GM12878 (cell line): ENCODE measurements around the gene CBARP. TPM values are rescaled to one million over a fixed set of nuclear protein-coding genes. Genes with fewer than 3 reads are reported as not detected.

ENCODE experiments used
- ATAC-seq: fragments of 200-7000 bp; cut with Tn5 transposase; 3 replicates; pipeline ENCODE4 v1.9.1; 2020; ENCODE audit warnings: mild to moderate bottlenecking, moderate library complexity
- BruUV-seq: library from RNA; stranded (reverse); fragments of 400-500 nt; replicated peaks from 2 replicates; lab custom pipeline; 2021; lab: Mats Ljungman, UMichigan
- CTCF ChIA-PET: fragments of 300-600 bp; sonication (Branson Sonifier 250); formaldehyde crosslinking; extraction: SDS; loops from one replicate; lab custom pipeline; 2021; ENCODE audit warnings: inconsistent platforms; lab: Yijun Ruan, JAX
- POLR2A ChIA-PET: fragments of 350-600 bp; formaldehyde crosslinking; extraction: SDS; loops from one replicate; lab custom pipeline; 2021; ENCODE audit warnings: inconsistent platforms; lab: Charles Lee
- RAD21 ChIA-PET: fragments of 300-600 bp; sonication (Branson Sonifier 250); formaldehyde crosslinking; loops from one replicate; lab custom pipeline; 2023; ENCODE audit warnings: antibody characterized with exemption; ENCODE audit not compliant: unreplicated experiment; lab: Charles Lee
- SMC1A ChIA-PET: fragments of 300-600 bp; sonication (Branson Sonifier 250); formaldehyde crosslinking; loops from one replicate; lab custom pipeline; 2023; ENCODE audit not compliant: unreplicated experiment, uncharacterized antibody; lab: Charles Lee
- DNase-seq: peaks from one replicate; pipeline ENCODE4 v3.0.0-alpha.2; 2011; ENCODE audit warnings: low read depth, low spot score
- FAIRE-seq: peaks from 3 replicates; lab custom pipeline; 2011; peaks lifted over from hg19 to GRCh38; lab: Jason Lieb, UNC
- H2AFZ ChIP-seq: 2 replicates; pipeline ENCODE4 v1.6.0; 2011; ENCODE audit warnings: low read depth, low read length, control low read depth; ENCODE audit not compliant: control insufficient read depth
- H3K27ac ChIP-seq: 2 replicates; pipeline ENCODE4 v1.5.1; 2011; ENCODE audit warnings: control low read depth; ENCODE audit not compliant: control insufficient read depth, insufficient read depth
- H3K27me3 ChIP-seq, 2 experiments: replicated peaks in 1 of 2; 2 replicates each; pipeline versions ENCODE4 v1.6.0 to v1.6.1; 2011; ENCODE audit warnings: low read length in 1 of 2; ENCODE audit not compliant: control insufficient read depth in 2 of 2, insufficient read depth in 2 of 2
- H3K36me3 ChIP-seq, 2 experiments: 2 replicates each; pipeline ENCODE4 v1.5.1; 2011; ENCODE audit warnings: low read length in 1 of 2; ENCODE audit not compliant: control insufficient read depth in 2 of 2, insufficient read depth in 2 of 2
- H3K4me1 ChIP-seq: 2 replicates; pipeline ENCODE4 v1.6.1; 2011; ENCODE audit warnings: mild to moderate bottlenecking, low read length, moderate library complexity, mixed read lengths; ENCODE audit not compliant: control insufficient read depth, insufficient read depth
- H3K4me2 ChIP-seq: 2 replicates; pipeline ENCODE4 v1.6.0; 2011; ENCODE audit warnings: control low read depth; ENCODE audit not compliant: control insufficient read depth, insufficient read depth
- H3K4me3 ChIP-seq: fragments of 200-600 bp; sonication (generic); 2 replicates; pipeline ENCODE4 v1.5.1; 2016
- H3K79me2 ChIP-seq: 2 replicates; pipeline ENCODE4 v1.6.0; 2011; ENCODE audit warnings: low read length; ENCODE audit not compliant: control insufficient read depth, insufficient read depth
- H3K9ac ChIP-seq: 2 replicates; pipeline ENCODE4 v1.8.0; 2011; ENCODE audit warnings: low read length, control low read depth, mixed read lengths; ENCODE audit not compliant: control insufficient read depth, insufficient read depth
- H3K9me3 ChIP-seq: replicated peaks from 3 replicates; pipeline ENCODE4 v1.5.1; 2011; ENCODE audit warnings: mild to moderate bottlenecking, low read length; ENCODE audit not compliant: control insufficient read depth, insufficient read depth
- H4K20me1 ChIP-seq: 2 replicates; pipeline ENCODE4 v1.6.0; 2011; ENCODE audit not compliant: control insufficient read depth, insufficient read depth
- ASH2L ChIP-seq: fragments of 300-600, 200-600 bp; sonication (generic); IDR thresholded peaks from 2 replicates; pipeline ENCODE4 v1.6.1; 2017; ENCODE audit warnings: low read depth, mild to moderate bottlenecking, borderline replicate concordance
- CTCF ChIP-seq, 3 experiments: IDR thresholded peaks in 2 of 3; conservative IDR thresholded peaks in 1 of 3; 2 replicates each; pipeline ENCODE4 v1.5.1; 2011; ENCODE audit warnings: low read depth in 3 of 3, low read length in 3 of 3, mild to moderate bottlenecking in 3 of 3, control low read depth in 2 of 3, moderate library complexity in 2 of 3, inconsistent platforms in 1 of 3, mixed read lengths in 1 of 3; ENCODE audit not compliant: control insufficient read depth in 2 of 3, insufficient read depth in 1 of 3; ENCODE audit errors: extremely low read depth in 1 of 3
- EP300 ChIP-seq, 2 experiments: fragments of 150-350 bp in 1 of 2; IDR thresholded peaks; 2 replicates each; pipeline ENCODE4 v1.6.1; 2011 to 2012; ENCODE audit warnings: low read depth in 2 of 2, low read length in 2 of 2, borderline replicate concordance in 1 of 2, improper control_type of control experiment in 1 of 2, inconsistent platforms in 1 of 2; ENCODE audit not compliant: control insufficient read depth in 1 of 2
- HCFC1 ChIP-seq: fragments of 150-350 bp; IDR thresholded peaks from 2 replicates; pipeline ENCODE4 v1.6.1; 2014; ENCODE audit warnings: low read length
- HDAC2 ChIP-seq: fragments of 200-600 bp; sonication (generic); IDR thresholded peaks from 2 replicates; pipeline ENCODE4 v1.6.1; 2017
- IKZF2 ChIP-seq, 2 experiments: fragments of 450-650 bp; IDR thresholded peaks; 2 replicates each; pipeline ENCODE4 v1.6.1; 2017; ENCODE audit warnings: mild to moderate bottlenecking in 2 of 2, moderate library complexity in 2 of 2
- MLLT1 ChIP-seq: fragments of 450-650 bp; IDR thresholded peaks from 2 replicates; pipeline ENCODE4 v1.6.1; 2016; ENCODE audit warnings: mild to moderate bottlenecking
- MTA2 ChIP-seq: fragments of 450-650 bp; IDR thresholded peaks from 2 replicates; pipeline ENCODE4 v1.6.1; 2016; ENCODE audit warnings: low read depth, mild to moderate bottlenecking, moderate library complexity
- MXI1 ChIP-seq: fragments of 150-350 bp; IDR thresholded peaks from 2 replicates; pipeline ENCODE4 v1.6.1; 2011; ENCODE audit warnings: low read depth, mild to moderate bottlenecking, inconsistent platforms, low read length, improper control_type of control experiment
- RBBP5 ChIP-seq: fragments of 200-600 bp; sonication (generic); conservative IDR thresholded peaks from 2 replicates; pipeline ENCODE4 v1.6.1; 2016
- SIX5 ChIP-seq: IDR thresholded peaks from 2 replicates; pipeline ENCODE4 v1.6.1; 2011; ENCODE audit warnings: mild to moderate bottlenecking, low read depth, low read length, moderate library complexity; ENCODE audit not compliant: severe bottlenecking
- TCF12 ChIP-seq: IDR thresholded peaks from 2 replicates; pipeline ENCODE4 v1.6.1; 2011; ENCODE audit warnings: low read depth, mild to moderate bottlenecking, low read length
- ZBED1 ChIP-seq: IDR thresholded peaks from 2 replicates; pipeline ENCODE4 v1.6.1; 2016; ENCODE audit warnings: borderline replicate concordance
- ZNF207 ChIP-seq: fragments of 450-650 bp; IDR thresholded peaks from 2 replicates; pipeline ENCODE4 v1.6.1; 2014; ENCODE audit warnings: antibody characterized with exemption, mild to moderate bottlenecking, borderline replicate concordance
- ZZZ3 ChIP-seq: IDR thresholded peaks from 2 replicates; pipeline ENCODE4 v1.6.1; 2011; ENCODE audit warnings: low read depth; ENCODE audit not compliant: control insufficient read depth, insufficient read length
- WGBS: methylation state at CpG from one replicate; pipeline ENCODE4 v1.1.6; 2016; ENCODE audit warnings: low lambda C conversion rate; ENCODE audit not compliant: insufficient replicate concordance, insufficient coverage; ENCODE audit errors: missing lambda C conversion rate; 5-methylcytosine and 5-hydroxymethylcytosine counted together
- in situ Hi-C: fragments of 300-500 bp; cut with MboI; formaldehyde crosslinking; loops from 9 replicates; pipeline ENCODE4 v1.14.3; 2018; ENCODE audit warnings: mixed read lengths
- intact Hi-C: fragments of 100-400 bp; cut with micrococcal nuclease; formaldehyde crosslinking; loops from one replicate; pipeline ENCODE4 v1.14.2; 2022; ENCODE audit not compliant: unreplicated experiment
- polyA plus RNA-seq, 11 experiments: library from polyadenylated mRNA; depleted of rRNA in 4 of 11; unstranded in 6 of 11; stranded (reverse) in 5 of 11; fragments of >200 nt; fragmentation: Nextera tagmentation in 4 of 11; fragmentation: Illumina TruSeq in 1 of 11; extraction: Ambion mirVana in 4 of 11; extraction: Trizol in 1 of 11; gene quantifications; 1 replicate in 1 of 11; 2 replicates in 10 of 11; pipeline versions ENCODE4 v1.2.1 to v1.2.3, GENCODE V29; 2011 to 2016; ENCODE audit warnings: inconsistent platforms in 2 of 11, missing spikeins in 2 of 11, low read depth in 1 of 11
- total RNA-seq, 4 experiments: library from RNA; depleted of rRNA in 3 of 4; stranded (reverse); fragments of >200 nt in 3 of 4; fragmentation: Illumina TruSeq in 1 of 4; extraction: Trizol in 1 of 4; gene quantifications; 2 replicates each; pipeline versions ENCODE4 v1.2.1 to v1.2.3, GENCODE V29; 2013 to 2021
- TF ChIP-seq, protein P1 (sequence below): IDR thresholded peaks from 2 replicates; pipeline ENCODE4 v1.6.1; 2011; ENCODE audit warnings: low read depth, low read length, improper control_type of control experiment, borderline replicate concordance
- TF ChIP-seq, protein P2 (sequence below): fragments of 150-350 bp; IDR thresholded peaks from 2 replicates; pipeline ENCODE4 v1.6.1; 2014; ENCODE audit warnings: mild to moderate bottlenecking, low read depth, low read length
- TF ChIP-seq, protein P3 (sequence below): fragments of 450-650 bp; IDR thresholded peaks from 2 replicates; pipeline ENCODE4 v1.6.1; 2016; ENCODE audit warnings: mild to moderate bottlenecking

The CBARP gene
- total and polyA plus RNA-seq, 10 of the 15 experiments (the other 5 are each of a cell fraction or from before 2014, with no cell fraction given): 0.04 to 0.59 (median 0.18) TPM; not detected in 3

GRCh38 chr19:1261538-1261797 is 23.7 kb upstream of the CBARP start:
- in situ Hi-C loops (loop anchor here (10.0 kb wide), 1 partner anchor 823 kb away; no protein-coding TSS in a partner anchor), intact Hi-C loops (no loop called here)
- peaks cover 35% of the 10 kb centered on the region for H3K79me2 ChIP-seq
- H2AFZ ChIP-seq: no peak overlapping the region; the same call in 1 of the 2 replicates
- POLR2A ChIA-PET: interaction anchor here (0.8 to 3.6 kb wide), 4 partner anchors 9 to 14 kb away, joined by 4 to 29 read pairs (median 7); partner anchors contain the start of gene FAM174C
- peaks cover 0 to 7% of the 10 kb centered on the region in 2 experiments; a peak in 3 of 4 replicates for H3K36me3 ChIP-seq
- whole genome bisulfite sequencing: under 1% methylated on average over 14 of the region's 14 CpGs
- ATAC-seq (no peak), DNase-seq (no peak), FAIRE-seq (no peak)
- H3K9me3 ChIP-seq: no peaks in the 10 kb centered on the region
- peak overlapping the region; percentile 91 for H3K27ac ChIP-seq
- H3K4me2 ChIP-seq: peak overlapping the region; percentile 97
- H3K4me1 ChIP-seq: peaks cover 58% of the 10 kb centered on the region
- RAD21 ChIA-PET: interaction anchor here (3.8 kb wide), 1 partner anchor 17 kb away, joined by 24 read pairs; no protein-coding TSS in a partner anchor
- H4K20me1 ChIP-seq: no peaks in the 10 kb centered on the region
- BruUV-seq: no TSS peak
- H3K4me3 ChIP-seq: peak overlapping the region; percentile 92
- SMC1A ChIA-PET: interaction anchor here (1.0 to 1.8 kb wide), 3 partner anchors 8 to 213 kb away, joined by 3 to 6 read pairs (median 5); no protein-coding TSS in a partner anchor
- CTCF ChIA-PET: interaction anchor here (1.5 to 2.5 kb wide), 2 partner anchors 8 to 17 kb away, joined by 11 to 16 read pairs; no protein-coding TSS in a partner anchor
- H3K9ac ChIP-seq: peak overlapping the region; percentile 77
- H3K27me3 ChIP-seq: no peaks in the 10 kb centered on the region
- TF ChIP-seq, protein P1, sequence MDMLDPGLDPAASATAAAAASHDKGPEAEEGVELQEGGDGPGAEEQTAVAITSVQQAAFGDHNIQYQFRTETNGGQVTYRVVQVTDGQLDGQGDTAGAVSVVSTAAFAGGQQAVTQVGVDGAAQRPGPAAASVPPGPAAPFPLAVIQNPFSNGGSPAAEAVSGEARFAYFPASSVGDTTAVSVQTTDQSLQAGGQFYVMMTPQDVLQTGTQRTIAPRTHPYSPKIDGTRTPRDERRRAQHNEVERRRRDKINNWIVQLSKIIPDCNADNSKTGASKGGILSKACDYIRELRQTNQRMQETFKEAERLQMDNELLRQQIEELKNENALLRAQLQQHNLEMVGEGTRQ: no peak
- TF ChIP-seq RBBP5 (no peak), ZBED1 (no peak), MLLT1 (peak; percentile 89), MTA2 (no peak), ZZZ3 (no peak), HCFC1 (no peak), ASH2L (no peak), IKZF2 (IDR thresholded peaks at IDR 0.05) (no peak), ZNF207 (no peak), EP300 (IDR thresholded peaks at IDR 0.05; ENCODE audit: borderline replicate concordance in 1 of 2, control insufficient read depth in 1 of 2, low read depth in 2 of 2, low read length in 2 of 2) (no peak), CTCF (IDR thresholded peaks at IDR 0.05 in 2 of 3, conservative IDR thresholded peaks at IDR 0.05 in 1 of 3; ENCODE audit: control insufficient read depth in 2 of 3, extremely low read depth in 1 of 3, insufficient read depth in 1 of 3, low read depth in 3 of 3, low read length in 3 of 3) (peak in 1 of 3 experiments; percentile 21; a peak in 1 of 6 replicates), HDAC2 (no peak), TCF12 (no peak), MXI1 (no peak), SIX5 (no peak)
- TF ChIP-seq, protein P2, sequence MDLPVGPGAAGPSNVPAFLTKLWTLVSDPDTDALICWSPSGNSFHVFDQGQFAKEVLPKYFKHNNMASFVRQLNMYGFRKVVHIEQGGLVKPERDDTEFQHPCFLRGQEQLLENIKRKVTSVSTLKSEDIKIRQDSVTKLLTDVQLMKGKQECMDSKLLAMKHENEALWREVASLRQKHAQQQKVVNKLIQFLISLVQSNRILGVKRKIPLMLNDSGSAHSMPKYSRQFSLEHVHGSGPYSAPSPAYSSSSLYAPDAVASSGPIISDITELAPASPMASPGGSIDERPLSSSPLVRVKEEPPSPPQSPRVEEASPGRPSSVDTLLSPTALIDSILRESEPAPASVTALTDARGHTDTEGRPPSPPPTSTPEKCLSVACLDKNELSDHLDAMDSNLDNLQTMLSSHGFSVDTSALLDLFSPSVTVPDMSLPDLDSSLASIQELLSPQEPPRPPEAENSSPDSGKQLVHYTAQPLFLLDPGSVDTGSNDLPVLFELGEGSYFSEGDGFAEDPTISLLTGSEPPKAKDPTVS: no peak
- TF ChIP-seq, protein P3, sequence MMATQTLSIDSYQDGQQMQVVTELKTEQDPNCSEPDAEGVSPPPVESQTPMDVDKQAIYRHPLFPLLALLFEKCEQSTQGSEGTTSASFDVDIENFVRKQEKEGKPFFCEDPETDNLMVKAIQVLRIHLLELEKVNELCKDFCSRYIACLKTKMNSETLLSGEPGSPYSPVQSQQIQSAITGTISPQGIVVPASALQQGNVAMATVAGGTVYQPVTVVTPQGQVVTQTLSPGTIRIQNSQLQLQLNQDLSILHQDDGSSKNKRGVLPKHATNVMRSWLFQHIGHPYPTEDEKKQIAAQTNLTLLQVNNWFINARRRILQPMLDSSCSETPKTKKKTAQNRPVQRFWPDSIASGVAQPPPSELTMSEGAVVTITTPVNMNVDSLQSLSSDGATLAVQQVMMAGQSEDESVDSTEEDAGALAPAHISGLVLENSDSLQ: no peak
